HG02884 (cell line): ENCODE measurements around the gene INPP5D.

Experiments used
- ATAC-seq: cut with Tn5 transposase; IDR thresholded peaks from one replicate; pipeline ENCODE4 v1.9.1; 2021; ENCODE audit warnings: mild to moderate bottlenecking, moderate library complexity; ENCODE audit not compliant: unreplicated experiment

The INPP5D gene

GRCh38 chr2:233068762-233069418 lies 8.7 kb downstream of the INPP5D start:
- ATAC-seq = no peak

GRCh38 chr2:233072838-233073237 lies 12.7 kb downstream of the INPP5D start:
- no peak for ATAC-seq

- no peak for ATAC-seq
Observed at GRCh38 chr2:233074106-233074505, 14.0 kb downstream of the INPP5D start.

- peak; percentile 32 for ATAC-seq
Observed at GRCh38 chr2:233075141-233075965, 15.2 kb downstream of the INPP5D start.

- peak; percentile 61 for ATAC-seq
Observed at GRCh38 chr2:233075966-233076339, 15.8 kb downstream of the INPP5D start.

- ATAC-seq = no peak
Observed at GRCh38 chr2:233076749-233077148, 16.6 kb downstream of the INPP5D start.

- no peak for ATAC-seq
Observed at GRCh38 chr2:233079473-233079877, 19.3 kb downstream of the INPP5D start.

GRCh38 chr2:233079953-233080835 lies 20.1 kb downstream of the INPP5D start:
- no peak for ATAC-seq

- no peak for ATAC-seq
Observed at GRCh38 chr2:233080836-233081229, 20.7 kb downstream of the INPP5D start.

GRCh38 chr2:233081232-233081730 lies 21.1 kb downstream of the INPP5D start:
- no peak for ATAC-seq

- ATAC-seq = peak; percentile 0
Observed at GRCh38 chr2:233081731-233082221, 21.6 kb downstream of the INPP5D start.

- peak; percentile 53 for ATAC-seq
Observed at GRCh38 chr2:233082222-233082930, 22.2 kb downstream of the INPP5D start.

GRCh38 chr2:233082931-233083755 lies 23.0 kb downstream of the INPP5D start:
- no peak for ATAC-seq

GRCh38 chr2:233083782-233084181 lies 23.6 kb downstream of the INPP5D start:
- no peak for ATAC-seq

- no peak for ATAC-seq
Observed at GRCh38 chr2:233084488-233084887, 24.3 kb downstream of the INPP5D start.

- no peak for ATAC-seq
Observed at GRCh38 chr2:233085037-233085838, 25.1 kb downstream of the INPP5D start.

- ATAC-seq = no peak
Observed at GRCh38 chr2:233085839-233086150, 25.7 kb downstream of the INPP5D start.

- no peak for ATAC-seq
Observed at GRCh38 chr2:233087713-233088112, 27.6 kb downstream of the INPP5D start.

- no peak for ATAC-seq
Observed at GRCh38 chr2:233088972-233089345, 28.8 kb downstream of the INPP5D start.
